Hepatic stellate cell (primary cell): Measurements from ENCODE around the gene ESAM.

Experiments used
- DNase-seq: peaks from one replicate; pipeline ENCODE4 v3.0.0; 2011; ENCODE audit warnings: low spot score

ESAM gene

GRCh38 chr11:124732230-124732629, 29.9 kb downstream of the ESAM start:
- no peak for DNase-seq

- no peak for DNase-seq
These were observed 32.5 kb downstream of the ESAM start for GRCh38 chr11:124729571-124729970.

- DNase-seq: no peak
These were observed 34.0 kb downstream of the ESAM start for GRCh38 chr11:124728134-124728533.

GRCh38 chr11:124727474-124727873, 34.6 kb downstream of the ESAM start:
- no peak for DNase-seq

DNA sequence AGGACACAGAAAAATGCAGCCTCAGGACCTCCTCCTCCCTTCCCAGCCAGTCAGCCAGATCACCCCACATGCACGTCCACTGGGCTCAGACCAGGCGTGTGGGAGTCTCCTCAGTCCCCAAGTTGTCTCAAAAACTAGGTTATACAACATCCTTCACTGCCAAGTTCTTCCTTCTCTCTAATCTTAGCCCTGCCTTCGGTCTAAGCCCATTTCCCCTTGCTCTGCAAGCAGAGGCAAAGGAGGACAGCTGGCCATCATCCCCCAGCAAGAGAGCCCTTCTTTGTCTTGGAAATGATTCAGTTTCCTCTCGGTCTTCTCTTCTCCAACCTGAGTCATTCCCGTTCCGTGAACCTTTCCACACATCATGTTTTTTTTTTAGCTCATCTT, 36.4 kb downstream of the ESAM start:
- DNase-seq: peak; percentile 64

DNA sequence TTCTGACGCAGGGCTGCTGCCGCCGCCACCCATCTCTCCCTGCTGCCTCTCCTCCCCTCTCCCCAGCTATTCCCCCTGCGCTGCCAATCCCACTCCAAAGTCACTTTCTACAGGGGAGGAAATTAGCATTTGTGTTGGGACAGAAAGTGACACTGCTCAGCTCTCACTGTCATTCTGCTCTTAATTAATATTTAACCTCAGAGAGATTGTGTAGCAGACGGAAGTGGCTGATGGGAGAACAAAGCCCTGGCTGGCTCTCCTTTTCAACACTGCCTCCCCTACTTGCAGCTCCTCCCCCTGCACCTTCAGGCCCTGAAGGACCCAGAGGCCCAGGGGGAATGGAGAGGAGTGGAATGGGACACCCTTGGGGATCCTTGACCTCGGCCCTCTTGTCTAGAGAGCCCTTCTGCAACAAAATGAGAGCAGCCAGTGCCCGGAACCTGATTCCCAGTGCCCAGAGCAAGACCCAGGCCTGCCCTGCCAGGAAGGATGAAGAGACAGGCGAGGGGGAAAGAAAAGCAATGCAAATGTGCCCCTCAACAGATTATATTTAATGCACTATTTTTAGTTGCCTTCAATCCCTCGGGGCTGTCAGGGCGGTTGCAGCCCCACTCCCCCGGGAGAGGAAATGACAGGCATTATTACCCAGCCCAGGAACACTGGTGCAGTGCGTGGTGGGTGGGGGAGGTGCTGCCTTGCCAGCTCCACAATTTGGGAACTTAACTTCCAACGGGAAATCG, 36.9 kb downstream of the ESAM start:
- DNase-seq: no peak

- DNase-seq: no peak
These were observed 39.9 kb downstream of the ESAM start for GRCh38 chr11:124722176-124722575.

DNA sequence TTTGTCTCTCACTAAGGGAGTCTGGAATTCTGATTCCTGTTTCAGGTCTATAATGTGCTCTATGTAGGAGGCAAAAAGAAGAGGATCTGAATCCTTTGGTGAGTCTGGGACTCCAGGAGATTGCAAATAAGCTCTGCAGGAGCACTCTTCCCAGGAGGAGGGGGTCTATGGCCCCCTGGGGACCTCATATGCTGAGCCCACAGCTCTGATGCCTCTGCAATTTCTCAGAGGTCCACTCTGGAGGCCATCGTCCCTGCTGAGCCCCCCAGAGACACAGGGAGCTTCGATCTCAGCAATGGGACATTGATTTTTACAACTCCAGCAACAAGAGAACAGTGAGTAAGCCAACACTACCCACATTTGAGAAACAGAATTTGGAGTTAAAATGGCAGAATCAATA, 42.6 kb downstream of the ESAM start:
- no peak for DNase-seq

DNA sequence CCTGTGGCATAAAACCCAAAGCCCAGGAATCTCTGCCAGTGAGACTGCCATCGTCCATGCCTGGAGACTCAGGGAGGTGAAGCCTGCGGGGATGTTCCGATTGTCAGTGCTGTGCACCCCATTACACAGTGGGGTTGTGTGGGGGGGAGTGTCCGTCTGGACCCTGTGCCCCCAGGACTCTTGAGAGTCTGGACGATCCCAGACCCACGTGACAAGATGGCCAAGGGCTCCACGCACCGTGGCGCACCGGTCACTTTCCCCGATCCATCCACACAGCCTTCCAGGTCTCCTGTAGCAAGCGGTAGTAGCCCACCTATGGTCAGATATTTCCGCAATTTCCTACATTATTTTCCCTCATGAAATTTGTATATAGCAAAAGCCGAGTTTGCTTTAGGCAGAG, 43.3 kb downstream of the ESAM start:
- no peak for DNase-seq

DNA sequence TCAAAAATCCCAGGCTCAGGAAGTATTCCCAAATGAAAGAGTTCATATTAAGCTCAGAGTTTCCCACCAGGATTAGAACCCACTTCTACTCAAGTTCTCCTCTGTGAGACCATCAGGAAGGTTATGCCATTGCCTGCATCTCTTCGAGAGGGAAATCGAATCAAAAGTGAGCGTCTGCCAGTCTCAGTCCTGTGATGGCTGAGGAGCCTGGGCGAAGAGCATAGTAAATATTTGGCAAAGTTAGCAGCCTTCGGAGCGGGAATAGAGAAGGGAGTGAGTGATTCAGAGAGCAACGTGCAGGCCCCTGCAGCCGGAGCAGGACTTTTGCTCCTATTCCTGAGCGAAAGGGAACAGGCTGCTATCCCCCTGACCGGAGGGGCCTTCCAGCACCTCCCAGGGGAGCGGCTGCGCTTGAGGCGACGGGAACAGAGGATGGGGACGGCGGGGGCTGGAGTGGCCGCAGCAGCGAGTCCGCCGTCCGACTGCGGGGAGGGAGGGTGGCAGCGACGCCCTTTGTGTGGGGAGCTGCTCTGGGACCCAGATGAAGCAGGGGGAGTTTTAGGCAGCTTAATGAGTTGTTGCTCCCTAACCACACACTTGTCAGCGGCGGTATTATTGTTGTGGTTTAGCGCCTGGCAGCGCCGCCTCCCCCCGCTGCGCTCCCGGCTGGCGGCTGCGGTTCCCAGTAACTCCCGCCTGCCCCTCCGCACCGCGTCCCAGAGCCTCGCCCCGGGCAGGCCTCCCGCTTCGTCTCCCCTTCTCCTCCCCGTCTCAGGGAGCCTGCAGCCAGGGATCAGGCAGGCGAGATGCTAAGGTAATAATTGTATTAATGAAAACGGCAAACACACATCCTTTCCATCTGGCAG, 44.1 kb downstream of the ESAM start:
- DNase-seq: peak; percentile 53

GRCh38 chr11:124717421-124717785, 44.7 kb downstream of the ESAM start:
- DNase-seq: peak; percentile 51

DNA sequence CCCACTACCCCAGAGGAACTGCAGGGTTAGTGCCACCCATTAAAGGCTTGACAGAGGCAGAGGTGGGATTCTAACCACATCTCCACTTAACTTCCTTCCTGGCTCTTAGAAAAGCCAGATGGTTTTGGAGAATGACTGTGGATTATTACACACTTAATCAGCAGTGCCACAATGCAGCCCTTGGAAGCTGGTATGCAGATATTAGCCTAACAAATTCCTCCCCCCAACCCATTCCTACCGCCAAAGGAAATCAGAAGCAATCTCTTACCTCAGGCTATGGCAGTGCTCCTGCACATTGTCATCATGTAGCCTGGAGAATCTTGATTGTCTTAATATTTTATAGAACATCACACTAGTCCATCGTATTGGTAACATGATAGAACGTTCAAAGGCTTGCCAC, 45.5 kb downstream of the ESAM start:
- DNase-seq: no peak

- DNase-seq: no peak
These were observed 49.7 kb downstream of the ESAM start for GRCh38 chr11:124712392-124712791.

GRCh38 chr11:124707829-124708228, 54.3 kb downstream of the ESAM start:
- DNase-seq: no peak
